ENCODE measurements around the gene USP36.
"Not testable (repeated sequence)": the region's sequence is repeated elsewhere in the genome, so short reads cannot be mapped to it uniquely, and the experiment has no call there.

Gene USP36

GRCh38 chr17:78870621-78871020 is 30.0 kb upstream of the USP36 start:
- no peak for DNase-seq

GRCh38 chr17:78868391-78868790 is 27.8 kb upstream of the USP36 start:
- no peak for DNase-seq

GRCh38 chr17:78867046-78867445 is 26.4 kb upstream of the USP36 start:
- not testable (repeated sequence) for DNase-seq

GRCh38 chr17:78865682-78866390 is 25.2 kb upstream of the USP36 start:
- DNase-seq, result peak; percentile 48 to 53

- no peak for DNase-seq
Observed at GRCh38 chr17:78864117-78864516, 23.5 kb upstream of the USP36 start.

GRCh38 chr17:78862073-78863023 is 21.7 kb upstream of the USP36 start:
- DNase-seq, result no peak

GRCh38 chr17:78861229-78861628 is 20.6 kb upstream of the USP36 start:
- no peak for DNase-seq

GRCh38 chr17:78859051-78859450 is 18.4 kb upstream of the USP36 start:
- DNase-seq, result no peak

- DNase-seq, result no peak
Observed at GRCh38 chr17:78857266-78857665, 16.7 kb upstream of the USP36 start.

- no peak for DNase-seq
Observed at GRCh38 chr17:78855561-78856165, 15.0 kb upstream of the USP36 start.

- DNase-seq, result no peak
Observed at GRCh38 chr17:78854508-78854907, 13.9 kb upstream of the USP36 start.

GRCh38 chr17:78853926-78854394 is 13.3 kb upstream of the USP36 start:
- DNase-seq, result no peak

- DNase-seq, result no peak
Observed at GRCh38 chr17:78852709-78853121, 12.1 kb upstream of the USP36 start.

- DNase-seq, result no peak
Observed at GRCh38 chr17:78849026-78849425, 8.4 kb upstream of the USP36 start.

- no peak for DNase-seq
Observed at GRCh38 chr17:78847052-78847451, 6.4 kb upstream of the USP36 start.

GRCh38 chr17:78844301-78845005 is 3.8 kb upstream of the USP36 start:
- DNase-seq, result no peak

- peak; percentile 48 to 50 for DNase-seq
Observed at GRCh38 chr17:78842881-78843565, 2.4 kb upstream of the USP36 start.

GRCh38 chr17:78840530-78840779 is 159 bp downstream of the USP36 start:
- no peak for DNase-seq

- DNase-seq, result peak; percentile 48 to 58
Observed at GRCh38 chr17:78839762-78840529, 668 bp downstream of the USP36 start.

- no peak for DNase-seq
Observed at GRCh38 chr17:78839235-78839761, 1.3 kb downstream of the USP36 start.

- DNase-seq, result no peak
Observed at GRCh38 chr17:78838574-78839005, 2.0 kb downstream of the USP36 start.
